ENCODE measurements around the gene CKAP4. TPM values are rescaled to one million over a fixed set of nuclear protein-coding genes. Genes with fewer than 3 reads are reported as not detected.

CKAP4 gene
- total RNA-seq, 1 experiment from 2014 or later = 62.4 TPM

GRCh38 chr12:106251631-106252455, 4.0 kb upstream of the CKAP4 start:
- no peak overlapping the region for H2BK12ac ChIP-seq (ENCODE audit: insufficient read length, low read depth, low read length)
- H3K4me3 Mint-ChIP-seq = no peak overlapping the region

More at GRCh38 chr12:106251631-106252455, 4.0 kb upstream of the CKAP4 start:
- Histone ChIP-seq H3T11ph (ENCODE audit: low read length) (no peak overlapping the region), H3K56ac (ENCODE audit: insufficient read length, low read depth, low read length) (no peak overlapping the region), H3K18ac (ENCODE audit: insufficient read length, low read depth, low read length) (no peak overlapping the region), H3K23me2 (ENCODE audit: insufficient read length, low read depth, low read length, poor library complexity, severe bottlenecking) (peaks cover 8% of the 10 kb centered on the region), H4K91ac (ENCODE audit: insufficient read length, low read depth, low read length) (no peak overlapping the region), H2BK20ac (ENCODE audit: low read depth, low read length, poor library complexity, severe bottlenecking) (no peak overlapping the region), H4K8ac (replicated peaks; ENCODE audit: insufficient read length, low read depth, low read length) (no peak overlapping the region), H3K4me2 (ENCODE audit: insufficient read depth, insufficient read length, low read length) (no peak overlapping the region), H4K5ac (ENCODE audit: insufficient read length, low read depth, low read length) (no peak overlapping the region), H2AFZ (ENCODE audit: low read length) (no peak overlapping the region), H3K14ac (ENCODE audit: insufficient read depth, low read length) (no peak overlapping the region), H3K4me1 (ENCODE audit: insufficient read depth, low read length) (peaks cover 8% of the 10 kb centered on the region; the same call in 1 of the 2 replicates), H2BK120ac (ENCODE audit: low read depth, low read length, poor library complexity, severe bottlenecking) (no peak overlapping the region), H3K27ac (ENCODE audit: insufficient read length, low read depth, low read length) (no peak overlapping the region), H2BK5ac (ENCODE audit: insufficient read length, low read length) (no peak overlapping the region), H2BK15ac (ENCODE audit: low read depth, low read length) (no peak overlapping the region), H3K9ac (ENCODE audit: extremely low read depth, insufficient read length, low read length) (no peak overlapping the region), H3K79me2 (ENCODE audit: insufficient read depth, low read length) (no peaks in the 10 kb centered on the region), H4K20me1 (ENCODE audit: control insufficient read depth, insufficient read depth, insufficient read length) (no peaks in the 10 kb centered on the region), H3K9me3 (ENCODE audit: control insufficient read depth, low read depth, low read length) (no peaks in the 10 kb centered on the region), H3K23ac (ENCODE audit: insufficient read length, low read depth, low read length) (no peak overlapping the region), H3K27me3 (ENCODE audit: insufficient read depth, low read length) (no peaks in the 10 kb centered on the region), H3K4ac (ENCODE audit: low read depth, low read length) (no peak overlapping the region), H2AK5ac (ENCODE audit: insufficient read length, low read length) (no peak overlapping the region), H3K79me1 (ENCODE audit: insufficient read depth, low read depth, low read length, poor library complexity, severe bottlenecking) (no peaks in the 10 kb centered on the region)
- H3K27ac Mint-ChIP-seq = no peak overlapping the region
- TF ChIP-seq CTCF (conservative IDR thresholded peaks at IDR 0.05) = no peak
- peaks cover 3% of the 10 kb centered on the region for H3K27me3 Mint-ChIP-seq (ENCODE audit: low read depth)
- peaks cover 21 to 24% of the 10 kb centered on the region in 2 experiments for H3K4me1 Mint-ChIP-seq
- no peak for DNase-seq
- WGBS (ENCODE audit: extremely low coverage, insufficient read length, low lambda C conversion rate) = no CpG with 5 or more reads among the region's 6 CpGs
- no peaks in the 10 kb centered on the region for H3K9me3 Mint-ChIP-seq
- no peaks in the 10 kb centered on the region for H3K36me3 Mint-ChIP-seq (ENCODE audit: insufficient read depth in 1 of 3, low read depth in 3 of 3)

All from H9 (cell line).